Endothelial cell of umbilical vein (primary cell): ENCODE measurements around the gene ENTR1. TPM values are rescaled to one million over a fixed set of nuclear protein-coding genes. Genes with fewer than 3 reads are reported as not detected.

Source experiments
- BruUV-seq: library from RNA; stranded (reverse); fragments of 400-500 nt; replicated peaks from 2 replicates; lab custom pipeline; 2021; lab: Mats Ljungman, UMichigan
- CTCF ChIA-PET: fragments of 300-600, 350-600 bp; sonication (Branson Sonifier 250); formaldehyde crosslinking; loops from one replicate; lab custom pipeline; 2021; ENCODE audit warnings: antibody characterized with exemption, inconsistent platforms; lab: Charles Lee
- POLR2A ChIA-PET: fragments of 300-600, 350-600 bp; sonication (Branson Sonifier 250); formaldehyde crosslinking; loops from one replicate; lab custom pipeline; 2021; ENCODE audit warnings: antibody characterized with exemption, inconsistent platforms; lab: Charles Lee
- DNase-seq: peaks from one replicate; pipeline ENCODE4 v3.0.0-alpha.2; 2011; ENCODE audit warnings: low read depth, low spot score
- FAIRE-seq: peaks from 2 replicates; lab custom pipeline; 2011; peaks lifted over from hg19 to GRCh38; lab: Jason Lieb, UNC
- H2AFZ ChIP-seq: 2 replicates; pipeline ENCODE4 v1.6.0; 2012; ENCODE audit warnings: low read depth, low read length, control low read depth, inconsistent platforms
- H3K27ac ChIP-seq: 2 replicates; pipeline ENCODE4 v1.5.1; 2011; ENCODE audit warnings: low read depth, mild to moderate bottlenecking, control low read depth, low read length, moderate library complexity; ENCODE audit not compliant: insufficient read depth
- H3K27me3 ChIP-seq, 2 experiments: 2 replicates each; pipeline versions ENCODE4 v1.6.0 to v1.6.1; 2011; ENCODE audit warnings: low read length in 2 of 2, mixed read lengths in 1 of 2; ENCODE audit not compliant: control insufficient read depth in 2 of 2, insufficient read depth in 2 of 2
- H3K36me3 ChIP-seq, 2 experiments: 2 replicates in 1 of 2; 3 replicates in 1 of 2; pipeline ENCODE4 v1.5.1; 2011; ENCODE audit warnings: low read length in 2 of 2, mild to moderate bottlenecking in 1 of 2, moderate library complexity in 1 of 2; ENCODE audit not compliant: control insufficient read depth in 2 of 2, insufficient read depth in 2 of 2; ENCODE audit errors: extremely low read depth in 1 of 2
- H3K4me1 ChIP-seq: 3 replicates; pipeline ENCODE4 v1.5.1; 2011; ENCODE audit warnings: mild to moderate bottlenecking, low read length; ENCODE audit not compliant: control insufficient read depth, insufficient read depth; ENCODE audit errors: extremely low read depth
- H3K4me2 ChIP-seq: 2 replicates; pipeline ENCODE4 v1.6.1; 2011; ENCODE audit warnings: low read length, control low read depth, mixed read lengths; ENCODE audit not compliant: insufficient read depth
- H3K4me3 ChIP-seq, 3 experiments: fragments of 200-600 bp in 1 of 3; sonication (generic), shearing (Covaris generic) in 1 of 3; replicated peaks in 1 of 3; 2 replicates each; pipeline ENCODE4 v1.5.1; 2011 to 2016; ENCODE audit warnings: control low read depth in 3 of 3, low read length in 3 of 3, mild to moderate bottlenecking in 2 of 3, inconsistent platforms in 1 of 3, low read depth in 1 of 3, moderate library complexity in 1 of 3; ENCODE audit not compliant: insufficient read depth in 1 of 3
- H3K79me2 ChIP-seq: 2 replicates; pipeline ENCODE4 v1.6.0; 2012; ENCODE audit warnings: low read length, inconsistent platforms; ENCODE audit not compliant: control insufficient read depth, insufficient read depth
- H3K9ac ChIP-seq: replicated peaks from 2 replicates; pipeline ENCODE3; 2011; ENCODE audit warnings: low read length, control low read depth; ENCODE audit not compliant: insufficient read depth; ENCODE audit errors: extremely low read depth
- H3K9me1 ChIP-seq: replicated peaks from 3 replicates; pipeline ENCODE4 v1.6.0; 2011; ENCODE audit warnings: mild to moderate bottlenecking, low read length; ENCODE audit not compliant: control insufficient read depth, insufficient read depth; ENCODE audit errors: extremely low read depth
- H3K9me3 ChIP-seq: replicated peaks from 2 replicates; pipeline ENCODE4 v1.5.1; 2012; ENCODE audit warnings: low read length, inconsistent platforms; ENCODE audit not compliant: control insufficient read depth, insufficient read depth
- H4K20me1 ChIP-seq: replicated peaks from 2 replicates; pipeline ENCODE3; 2011; ENCODE audit warnings: mild to moderate bottlenecking, low read length; ENCODE audit not compliant: control insufficient read depth, insufficient read depth; ENCODE audit errors: extremely low read depth
- EZH2 ChIP-seq: IDR thresholded peaks from 2 replicates; pipeline ENCODE4 v1.6.1; 2012; ENCODE audit warnings: borderline replicate concordance, low read depth, mild to moderate bottlenecking, moderate library complexity, low read length, inconsistent platforms; ENCODE audit not compliant: severe bottlenecking
- FOS ChIP-seq: IDR thresholded peaks from 2 replicates; pipeline ENCODE4 v1.6.1; 2011; ENCODE audit warnings: mild to moderate bottlenecking, low read length, moderate library complexity, borderline replicate concordance; ENCODE audit not compliant: insufficient read depth
- GATA2 ChIP-seq: IDR thresholded peaks from 2 replicates; pipeline ENCODE4 v1.7.0; 2011; ENCODE audit warnings: low read depth, mild to moderate bottlenecking, moderate library complexity, mixed read lengths, low read length; ENCODE audit not compliant: insufficient read length, insufficient read depth
- JUN ChIP-seq: IDR thresholded peaks from 2 replicates; pipeline ENCODE4 v1.6.1; 2011; ENCODE audit warnings: borderline replicate concordance, low read depth; ENCODE audit not compliant: insufficient read length, insufficient read depth
- MYC ChIP-seq: IDR thresholded peaks from one replicate; pipeline ENCODE4 v1.6.1; 2011; ENCODE audit warnings: mild to moderate bottlenecking, low read depth, low read length
- POLR2A ChIP-seq: IDR thresholded peaks from 2 replicates; pipeline ENCODE4 v1.6.1; 2012; ENCODE audit warnings: low read depth, mild to moderate bottlenecking, control low read depth, low read length
- POLR2AphosphoS5 ChIP-seq: IDR thresholded peaks from 2 replicates; pipeline ENCODE4 v1.6.1; 2012; ENCODE audit warnings: low read depth, mild to moderate bottlenecking, control low read depth, low read length, moderate library complexity; ENCODE audit not compliant: insufficient read depth
- dilution Hi-C: fragments of 300-500 bp; cut with MboI; formaldehyde crosslinking; loops from one replicate; pipeline ENCODE4 v1.15.0; 2019; ENCODE audit warnings: low sequenced_read_pairs; ENCODE audit not compliant: extremely low pct_ligation_motif_present
- intact Hi-C: fragments of 100-400 bp; cut with micrococcal nuclease; formaldehyde crosslinking; loops from one replicate; pipeline ENCODE4 v1.10.0; 2022
- polyA plus RNA-seq, 4 experiments: library from polyadenylated mRNA; depleted of rRNA in 3 of 4; stranded (reverse) in 3 of 4; unstranded in 1 of 4; fragments of >200 nt; gene quantifications; 2 replicates each; pipeline versions ENCODE4 v1.2.1 to v1.2.3, GENCODE V29; 2011 to 2012; ENCODE audit warnings: missing spikeins in 1 of 4
- total RNA-seq: library from RNA; stranded (reverse); gene quantifications from 2 replicates; pipeline ENCODE4 v1.2.3, GENCODE V29; 2021
- TF ChIP-seq, protein P1 (sequence below), 2 donors: IDR thresholded peaks; 1 replicate in 1 of 2; 2 replicates in 1 of 2; pipeline ENCODE4 v1.5.1; 2011; ENCODE audit warnings: low read length in 2 of 2, mild to moderate bottlenecking in 2 of 2, moderate library complexity in 2 of 2, control low read depth in 1 of 2, inconsistent platforms in 1 of 2, low read depth in 1 of 2; ENCODE audit not compliant: insufficient read depth in 1 of 2; ENCODE audit errors: extremely low read depth in 1 of 2
- TF ChIP-seq, protein P2 (sequence below): IDR thresholded peaks from 2 replicates; pipeline ENCODE4 v1.6.1; 2011; ENCODE audit not compliant: insufficient read depth, insufficient read length

The ENTR1 gene
- total and polyA plus RNA-seq, 2 donors (not counting 3 experiments of a cell fraction or from before 2014, with no cell fraction given) = 36.0 to 61.6 TPM

DNA sequence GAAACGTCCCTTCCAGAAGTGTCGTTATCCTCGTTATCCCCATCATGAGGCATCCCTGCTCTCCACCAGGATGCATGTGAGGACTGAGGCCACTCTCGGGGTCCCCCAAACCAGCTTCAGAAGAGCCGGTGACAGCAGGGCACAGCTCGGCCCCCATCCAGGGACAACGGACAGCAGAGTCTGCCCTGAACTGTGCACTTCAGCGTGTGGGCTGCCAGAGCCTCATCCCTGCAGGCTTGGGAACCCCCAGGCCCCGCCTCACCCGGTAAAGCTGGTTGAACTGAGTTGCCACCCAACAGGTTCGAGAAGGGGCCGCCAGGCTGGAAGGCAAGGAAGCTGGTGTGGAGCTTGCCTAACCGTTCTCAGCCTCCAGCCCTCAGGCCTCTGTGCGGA lies 36.2 kb downstream of the ENTR1 start:
- dilution Hi-C loops = no loop called here
- ChIA-PET CTCF (no interaction called here), POLR2A (no interaction called here)
- no peaks in the 10 kb centered on the region for H3K27me3 ChIP-seq
- no peak overlapping the region for H3K4me2 ChIP-seq
- H3K9me3 ChIP-seq = no peaks in the 10 kb centered on the region
- intact Hi-C loops = no loop called here
- peaks cover 2 to 5% of the 10 kb centered on the region in 2 experiments for H3K36me3 ChIP-seq
- H2AFZ ChIP-seq = no peak overlapping the region
- TF ChIP-seq POLR2A (no peak), MYC (no peak), EZH2 (no peak), FOS (no peak), POLR2AphosphoS5 (no peak), GATA2 (no peak), JUN (no peak)
- TF ChIP-seq, protein P1, sequence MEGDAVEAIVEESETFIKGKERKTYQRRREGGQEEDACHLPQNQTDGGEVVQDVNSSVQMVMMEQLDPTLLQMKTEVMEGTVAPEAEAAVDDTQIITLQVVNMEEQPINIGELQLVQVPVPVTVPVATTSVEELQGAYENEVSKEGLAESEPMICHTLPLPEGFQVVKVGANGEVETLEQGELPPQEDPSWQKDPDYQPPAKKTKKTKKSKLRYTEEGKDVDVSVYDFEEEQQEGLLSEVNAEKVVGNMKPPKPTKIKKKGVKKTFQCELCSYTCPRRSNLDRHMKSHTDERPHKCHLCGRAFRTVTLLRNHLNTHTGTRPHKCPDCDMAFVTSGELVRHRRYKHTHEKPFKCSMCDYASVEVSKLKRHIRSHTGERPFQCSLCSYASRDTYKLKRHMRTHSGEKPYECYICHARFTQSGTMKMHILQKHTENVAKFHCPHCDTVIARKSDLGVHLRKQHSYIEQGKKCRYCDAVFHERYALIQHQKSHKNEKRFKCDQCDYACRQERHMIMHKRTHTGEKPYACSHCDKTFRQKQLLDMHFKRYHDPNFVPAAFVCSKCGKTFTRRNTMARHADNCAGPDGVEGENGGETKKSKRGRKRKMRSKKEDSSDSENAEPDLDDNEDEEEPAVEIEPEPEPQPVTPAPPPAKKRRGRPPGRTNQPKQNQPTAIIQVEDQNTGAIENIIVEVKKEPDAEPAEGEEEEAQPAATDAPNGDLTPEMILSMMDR (IDR thresholded peaks at IDR 0.05; ENCODE audit: extremely low read depth in 1 of 2, insufficient read depth in 1 of 2, low read depth in 1 of 2, low read length in 2 of 2) = no peak
- TF ChIP-seq, protein P2, sequence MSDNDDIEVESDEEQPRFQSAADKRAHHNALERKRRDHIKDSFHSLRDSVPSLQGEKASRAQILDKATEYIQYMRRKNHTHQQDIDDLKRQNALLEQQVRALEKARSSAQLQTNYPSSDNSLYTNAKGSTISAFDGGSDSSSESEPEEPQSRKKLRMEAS = no peak
- no TSS peak for BruUV-seq
- no peaks in the 10 kb centered on the region for H3K79me2 ChIP-seq
- no peak for FAIRE-seq
- DNase-seq = no peak
- H3K4me1 ChIP-seq = no peaks in the 10 kb centered on the region
- no peaks in the 10 kb centered on the region for H3K9me1 ChIP-seq
- no peaks in the 10 kb centered on the region for H4K20me1 ChIP-seq
- no peak overlapping the region for H3K9ac ChIP-seq
- H3K4me3 ChIP-seq = no peak overlapping the region
- H3K27ac ChIP-seq = no peak overlapping the region
